ENCODE data around the gene GPD1L.

Gene GPD1L

DNA sequence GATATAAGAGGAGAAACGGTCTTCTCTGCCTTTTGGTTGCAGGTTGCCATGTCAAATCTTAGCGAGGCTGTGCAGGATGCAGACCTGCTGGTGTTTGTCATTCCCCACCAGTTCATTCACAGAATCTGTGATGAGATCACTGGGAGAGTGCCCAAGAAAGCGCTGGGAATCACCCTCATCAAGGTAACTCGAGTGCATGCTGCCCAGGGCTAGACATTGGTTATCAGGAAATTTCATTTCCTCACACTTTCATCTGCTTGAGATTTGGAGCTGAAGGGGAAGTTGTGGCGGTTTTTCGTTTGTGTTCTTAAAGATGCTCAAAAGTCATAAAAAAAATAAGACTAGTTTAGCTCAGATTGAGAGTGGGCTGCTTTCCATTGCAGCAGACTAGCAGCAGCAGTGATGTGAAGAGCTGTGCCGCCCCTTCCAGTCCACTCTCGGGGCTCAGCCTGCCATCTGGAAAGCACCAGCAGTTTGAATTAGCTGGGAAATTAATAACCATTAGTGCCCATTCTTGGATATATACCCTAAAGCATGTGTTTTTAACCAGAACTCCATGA is 32.2 kb downstream of the GPD1L start:
- peaks cover 7 to 32% (median 25%) of the 10 kb centered on the region in 3 donors for H3K36me3 ChIP-seq
- H3K4me1 ChIP-seq = no peaks in the 10 kb centered on the region
- H3K4me3 ChIP-seq = no peak overlapping the region
- TF ChIP-seq, protein P1, sequence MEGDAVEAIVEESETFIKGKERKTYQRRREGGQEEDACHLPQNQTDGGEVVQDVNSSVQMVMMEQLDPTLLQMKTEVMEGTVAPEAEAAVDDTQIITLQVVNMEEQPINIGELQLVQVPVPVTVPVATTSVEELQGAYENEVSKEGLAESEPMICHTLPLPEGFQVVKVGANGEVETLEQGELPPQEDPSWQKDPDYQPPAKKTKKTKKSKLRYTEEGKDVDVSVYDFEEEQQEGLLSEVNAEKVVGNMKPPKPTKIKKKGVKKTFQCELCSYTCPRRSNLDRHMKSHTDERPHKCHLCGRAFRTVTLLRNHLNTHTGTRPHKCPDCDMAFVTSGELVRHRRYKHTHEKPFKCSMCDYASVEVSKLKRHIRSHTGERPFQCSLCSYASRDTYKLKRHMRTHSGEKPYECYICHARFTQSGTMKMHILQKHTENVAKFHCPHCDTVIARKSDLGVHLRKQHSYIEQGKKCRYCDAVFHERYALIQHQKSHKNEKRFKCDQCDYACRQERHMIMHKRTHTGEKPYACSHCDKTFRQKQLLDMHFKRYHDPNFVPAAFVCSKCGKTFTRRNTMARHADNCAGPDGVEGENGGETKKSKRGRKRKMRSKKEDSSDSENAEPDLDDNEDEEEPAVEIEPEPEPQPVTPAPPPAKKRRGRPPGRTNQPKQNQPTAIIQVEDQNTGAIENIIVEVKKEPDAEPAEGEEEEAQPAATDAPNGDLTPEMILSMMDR (IDR thresholded peaks at IDR 0.05) = no peak
- intact Hi-C loops (cut with DNase I; ENCODE audit: low total_unique reads) = no loop called here
- no peaks in the 10 kb centered on the region for H3K27me3 ChIP-seq
- H3K27ac ChIP-seq = no peak overlapping the region
- no peaks in the 10 kb centered on the region for H3K9me3 ChIP-seq
- no peak for DNase-seq

DNA sequence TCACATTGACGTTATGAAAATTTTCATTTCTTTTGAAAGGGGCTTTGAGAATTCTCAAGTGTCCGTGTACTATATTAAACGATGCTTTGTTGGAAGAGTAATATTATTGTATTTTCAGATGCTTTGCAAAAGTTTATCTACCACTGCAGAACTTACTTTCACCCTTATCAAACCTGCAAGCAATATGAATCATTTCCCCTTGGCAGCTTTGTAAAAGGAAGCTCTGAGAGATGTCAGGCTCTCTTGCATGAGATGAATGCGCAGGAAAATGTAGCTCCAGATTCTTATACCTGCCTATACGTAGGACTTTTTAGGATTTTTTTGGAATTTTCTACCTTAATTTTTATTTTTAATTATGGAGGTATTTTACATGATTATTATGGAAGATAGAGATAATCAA is 34.5 kb downstream of the GPD1L start:
- no peaks in the 10 kb centered on the region for H3K9me3 ChIP-seq
- peaks cover 7 to 33% (median 27%) of the 10 kb centered on the region in 3 donors for H3K36me3 ChIP-seq
- intact Hi-C loops (cut with DNase I; ENCODE audit: low total_unique reads) = no loop called here
- H3K27me3 ChIP-seq = no peaks in the 10 kb centered on the region
- no peak overlapping the region for H3K4me3 ChIP-seq
- no peak overlapping the region for H3K27ac ChIP-seq
- TF ChIP-seq, protein P1 (IDR thresholded peaks at IDR 0.05) = no peak
- H3K4me1 ChIP-seq = peaks cover 0 to 4% (median 0%) of the 10 kb centered on the region in 4 donors
- no peak for DNase-seq

DNA sequence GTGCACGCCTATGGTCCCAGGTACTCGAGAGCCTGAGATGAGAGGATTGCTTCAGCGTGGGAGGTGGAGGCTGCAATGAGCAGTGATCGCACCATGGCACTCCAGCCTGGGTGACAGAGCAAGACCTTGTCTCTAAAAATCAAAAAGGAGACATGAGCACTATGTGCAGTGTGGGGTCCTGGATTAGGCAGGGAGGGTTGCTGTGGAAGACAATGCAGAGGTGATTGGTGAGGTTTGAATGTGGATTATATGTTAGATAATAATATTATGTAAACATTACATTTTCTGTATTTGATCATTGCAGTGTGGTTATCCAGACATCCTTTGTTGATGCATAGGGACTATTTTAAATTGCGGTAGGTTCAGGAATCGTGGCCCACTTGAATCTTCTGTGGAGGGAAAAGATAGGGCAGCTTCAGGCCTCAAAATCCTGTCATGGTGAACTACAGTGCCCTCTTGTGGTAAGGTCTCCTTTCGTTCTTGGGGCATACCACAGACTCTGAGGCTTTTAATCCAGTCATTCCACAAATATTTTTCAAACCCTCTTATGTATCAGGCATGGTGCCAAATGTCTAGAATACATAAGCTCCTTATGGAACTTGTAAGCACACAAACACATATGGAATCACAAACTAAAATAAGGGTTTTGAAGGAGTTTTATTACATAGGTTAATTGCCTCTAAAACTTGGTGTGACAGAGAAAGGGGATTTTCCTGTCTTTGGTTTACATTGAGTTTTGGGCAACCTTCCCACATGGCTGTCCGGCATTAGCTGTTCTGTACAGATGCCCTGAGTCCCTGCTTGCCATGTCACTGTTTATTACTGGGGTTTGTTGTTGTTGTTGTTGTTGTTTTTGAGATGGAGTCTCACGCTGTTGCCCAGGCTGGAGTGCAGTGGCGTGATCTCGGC is 37.7 kb downstream of the GPD1L start:
- intact Hi-C loops (cut with DNase I; ENCODE audit: low total_unique reads) = loop anchor here (2.0 kb wide), 1 partner anchor 125 kb away; no protein-coding TSS in a partner anchor
- peaks cover 37 to 55% (median 50%) of the 10 kb centered on the region in 3 donors for H3K36me3 ChIP-seq
- H3K9me3 ChIP-seq = no peaks in the 10 kb centered on the region
- TF ChIP-seq, protein P1 (IDR thresholded peaks at IDR 0.05) = peak; percentile 76 to 88
- H3K27me3 ChIP-seq = no peaks in the 10 kb centered on the region
- no peak overlapping the region for H3K4me3 ChIP-seq
- no peak overlapping the region for H3K27ac ChIP-seq
- peak in 1 of 2 donors; percentile 42 for DNase-seq
- peaks cover 0 to 4% (median 2%) of the 10 kb centered on the region in 4 donors for H3K4me1 ChIP-seq

DNA sequence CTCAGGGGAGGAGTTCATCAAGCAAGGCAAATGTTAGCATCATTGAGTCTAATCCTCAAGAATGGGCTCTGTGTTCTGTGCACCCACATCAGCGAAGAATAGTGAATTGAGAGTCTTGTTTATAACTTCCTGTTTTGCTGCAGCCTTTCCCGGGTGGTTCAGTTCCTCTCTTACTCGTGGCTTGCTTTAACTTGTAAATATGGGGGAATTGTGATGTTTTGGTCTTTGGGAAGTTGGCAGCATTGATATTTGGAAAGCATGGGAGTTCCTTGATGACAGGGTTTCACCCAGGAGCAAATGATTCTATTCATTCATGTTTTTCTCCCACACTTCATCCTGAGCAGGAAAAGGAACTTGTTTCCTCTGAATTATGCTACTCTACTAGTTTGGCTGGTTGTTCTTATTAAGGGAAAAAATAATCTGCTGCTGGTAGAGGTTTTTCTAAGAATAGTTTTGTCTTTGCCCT is 40.4 kb downstream of the GPD1L start:
- TF ChIP-seq, protein P1 (IDR thresholded peaks at IDR 0.05) = no peak
- Histone ChIP-seq H3K27me3 (no peaks in the 10 kb centered on the region), H3K9me3 (no peaks in the 10 kb centered on the region), H3K4me3 (no peak overlapping the region), H3K27ac (no peak overlapping the region), H3K36me3 (peaks cover 52 to 62% (median 59%) of the 10 kb centered on the region in 3 donors), H3K4me1 (peaks cover 0 to 4% (median 2%) of the 10 kb centered on the region in 4 donors)
- intact Hi-C loops (cut with DNase I; ENCODE audit: low total_unique reads) = no loop called here
- DNase-seq = no peak

DNA sequence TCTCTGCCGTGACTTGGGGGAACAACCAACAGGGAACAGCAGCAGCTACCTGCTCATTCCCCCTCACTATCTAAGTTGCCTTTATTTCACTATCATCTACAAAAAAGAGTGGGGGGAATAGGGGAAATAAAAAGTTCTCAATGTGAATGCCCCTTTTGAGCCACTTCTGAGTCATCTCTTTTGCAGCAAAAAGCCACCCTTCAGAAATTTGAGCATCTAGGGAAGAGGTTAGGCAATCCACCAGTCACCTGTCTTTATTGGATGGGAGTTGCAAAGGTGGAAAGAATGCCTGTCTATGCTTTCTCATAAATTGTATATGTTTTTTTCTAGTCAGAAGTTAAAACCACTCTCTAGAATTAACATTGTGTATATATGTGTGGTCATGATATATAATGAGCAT is 41.1 kb downstream of the GPD1L start:
- H3K27ac ChIP-seq = no peak overlapping the region
- TF ChIP-seq, protein P1 (IDR thresholded peaks at IDR 0.05) = no peak

More for the DNA sequence above, 41.1 kb downstream of the GPD1L start:
- Histone ChIP-seq H3K36me3 (peaks cover 59 to 69% (median 66%) of the 10 kb centered on the region in 3 donors), H3K4me1 (peaks cover 0 to 4% (median 2%) of the 10 kb centered on the region in 4 donors), H3K27me3 (no peaks in the 10 kb centered on the region), H3K9me3 (no peaks in the 10 kb centered on the region), H3K4me3 (no peak overlapping the region)
- intact Hi-C loops (cut with DNase I; ENCODE audit: low total_unique reads) = no loop called here
- DNase-seq = no peak

Data from tibial artery (tissue), 4 donors.